Activated CD4-positive, alpha-beta T cell treated with anti-CD3 and anti-CD28 coated beads, Interleukin-2, amount 50 U/mL, for 16 hours (primary cell): ENCODE measurements around the gene SRRD.
"Not testable (repeated sequence)": the region's sequence is repeated elsewhere in the genome, so short reads cannot be mapped to it uniquely, and the experiment has no call there.

ENCODE experiments used
- DNase-seq: peaks from one replicate; pipeline ENCODE4 v3.0.0-alpha.2; 2020

SRRD gene

GRCh38 chr22:26483439-26484359, at the start of gene SRRD, which contains the start of gene HPS4:
TSS of gene SRRD (plus strand) at chr22:26483877. CDS start at chr22:26483891, 14 bp downstream.
TSS of gene HPS4 (minus strand) at chr22:26483783. CDS start at chr22:26481762, 2,021 bp downstream.
- DNase-seq, result peak; percentile 91

- DNase-seq, result no peak
Observed at GRCh38 chr22:26435327-26436093, 48.2 kb upstream of the SRRD start.

GRCh38 chr22:26436903-26437515, 46.7 kb upstream of the SRRD start:
- DNase-seq, result no peak

- DNase-seq, result no peak
Observed at GRCh38 chr22:26437694-26438392, 45.8 kb upstream of the SRRD start.

- DNase-seq, result not testable (repeated sequence)
Observed at GRCh38 chr22:26438776-26439175, 44.9 kb upstream of the SRRD start.

GRCh38 chr22:26439559-26439958, 44.1 kb upstream of the SRRD start:
- no peak for DNase-seq

- no peak for DNase-seq
Observed at GRCh38 chr22:26442086-26442756, 41.5 kb upstream of the SRRD start.

GRCh38 chr22:26443901-26444690, 39.6 kb upstream of the SRRD start:
- no peak for DNase-seq

- DNase-seq, result no peak
Observed at GRCh38 chr22:26444777-26445176, 38.9 kb upstream of the SRRD start.

GRCh38 chr22:26445577-26446275, 38.0 kb upstream of the SRRD start:
- no peak for DNase-seq

GRCh38 chr22:26446808-26447515, 36.7 kb upstream of the SRRD start:
- DNase-seq, result no peak

- DNase-seq, result no peak
Observed at GRCh38 chr22:26447584-26448329, 35.9 kb upstream of the SRRD start.

- no peak for DNase-seq
Observed at GRCh38 chr22:26448334-26448733, 35.3 kb upstream of the SRRD start.

- no peak for DNase-seq
Observed at GRCh38 chr22:26448941-26449340, 34.7 kb upstream of the SRRD start.

- DNase-seq, result no peak
Observed at GRCh38 chr22:26450453-26451185, 33.1 kb upstream of the SRRD start.

GRCh38 chr22:26452236-26453016, 31.3 kb upstream of the SRRD start:
- no peak for DNase-seq

- DNase-seq, result no peak
Observed at GRCh38 chr22:26453216-26453615, 30.5 kb upstream of the SRRD start.
